H9 (cell line): Measurements from ENCODE around the gene NPAS3. TPM values are rescaled to one million over a fixed set of nuclear protein-coding genes. Genes with fewer than 3 reads are reported as not detected.

Source experiments
- DNase-seq: peaks from one replicate; pipeline ENCODE4 v3.0.0-alpha.2; 2017
- H2AFZ ChIP-seq: one replicate; pipeline ENCODE4 v1.6.1; 2013; ENCODE audit warnings: mild to moderate bottlenecking, low read length, control low read depth, moderate library complexity
- H2AK5ac ChIP-seq: 2 replicates; pipeline ENCODE4 v1.6.1; 2013; ENCODE audit warnings: low read length, control low read depth, mixed read lengths; ENCODE audit not compliant: insufficient read length
- H2BK120ac ChIP-seq: one replicate; pipeline ENCODE4 v1.6.1; 2013; ENCODE audit warnings: low read depth, mild to moderate bottlenecking, low read length, control low read depth, inconsistent platforms; ENCODE audit not compliant: poor library complexity, severe bottlenecking
- H2BK12ac ChIP-seq: 2 replicates; pipeline ENCODE4 v1.6.1; 2013; ENCODE audit warnings: low read length, control low read depth, mixed read lengths, low read depth; ENCODE audit not compliant: insufficient read length
- H2BK15ac ChIP-seq: 2 replicates; pipeline ENCODE4 v1.6.1; 2013; ENCODE audit warnings: low read depth, low read length, control low read depth
- H2BK20ac ChIP-seq: one replicate; pipeline ENCODE4 v1.6.1; 2013; ENCODE audit warnings: low read depth, mild to moderate bottlenecking, low read length, control low read depth, inconsistent platforms; ENCODE audit not compliant: poor library complexity, severe bottlenecking
- H2BK5ac ChIP-seq: 2 replicates; pipeline ENCODE4 v1.6.1; 2013; ENCODE audit warnings: low read length, control low read depth, mixed read lengths; ENCODE audit not compliant: insufficient read length
- H3K14ac ChIP-seq: 2 replicates; pipeline ENCODE4 v1.6.1; 2013; ENCODE audit warnings: low read length, control low read depth; ENCODE audit not compliant: insufficient read depth
- H3K18ac ChIP-seq: 2 replicates; pipeline ENCODE4 v1.6.1; 2013; ENCODE audit warnings: low read depth, mild to moderate bottlenecking, mixed read lengths, low read length, control low read depth; ENCODE audit not compliant: insufficient read length
- H3K23ac ChIP-seq: 2 replicates; pipeline ENCODE4 v1.6.1; 2013; ENCODE audit warnings: low read length, control low read depth, mixed read lengths, low read depth; ENCODE audit not compliant: insufficient read length
- H3K23me2 ChIP-seq: 2 replicates; pipeline ENCODE4 v1.6.1; 2013; ENCODE audit warnings: low read depth, mild to moderate bottlenecking, mixed read lengths, low read length, control low read depth; ENCODE audit not compliant: insufficient read length, poor library complexity, severe bottlenecking
- H3K27ac ChIP-seq: 2 replicates; pipeline ENCODE4 v1.5.1; 2013; ENCODE audit warnings: low read length, control low read depth, mixed read lengths, low read depth; ENCODE audit not compliant: insufficient read length
- H3K27me3 ChIP-seq: 2 replicates; pipeline ENCODE4 v1.6.1; 2013; ENCODE audit warnings: low read length, control low read depth, inconsistent platforms; ENCODE audit not compliant: insufficient read depth
- H3K4ac ChIP-seq: 2 replicates; pipeline ENCODE4 v1.6.1; 2013; ENCODE audit warnings: low read depth, mild to moderate bottlenecking, control low read depth, inconsistent platforms, low read length, moderate library complexity
- H3K4me1 ChIP-seq: 2 replicates; pipeline ENCODE4 v1.6.1; 2013; ENCODE audit warnings: low read length, control low read depth, inconsistent platforms; ENCODE audit not compliant: insufficient read depth
- H3K4me2 ChIP-seq: 2 replicates; pipeline ENCODE4 v1.6.1; 2013; ENCODE audit warnings: low read length, control low read depth, mixed read lengths; ENCODE audit not compliant: insufficient read length, insufficient read depth
- H3K56ac ChIP-seq: 2 replicates; pipeline ENCODE4 v1.6.1; 2013; ENCODE audit warnings: low read depth, mild to moderate bottlenecking, mixed read lengths, low read length, control low read depth; ENCODE audit not compliant: insufficient read length
- H3K79me1 ChIP-seq: 2 replicates; pipeline ENCODE4 v1.6.1; 2013; ENCODE audit warnings: low read depth, mild to moderate bottlenecking, moderate library complexity, low read length, control low read depth, inconsistent platforms; ENCODE audit not compliant: insufficient read depth, poor library complexity, severe bottlenecking
- H3K79me2 ChIP-seq: 2 replicates; pipeline ENCODE4 v1.6.1; 2013; ENCODE audit warnings: low read length, control low read depth, inconsistent platforms; ENCODE audit not compliant: insufficient read depth
- H3K9ac ChIP-seq: 2 replicates; pipeline ENCODE4 v1.6.1; 2013; ENCODE audit warnings: low read length, control low read depth, mixed read lengths; ENCODE audit not compliant: insufficient read length; ENCODE audit errors: extremely low read depth
- H3K9me3 ChIP-seq: one replicate; pipeline ENCODE4 v1.6.1; 2013; ENCODE audit warnings: low read depth, low read length, inconsistent platforms; ENCODE audit not compliant: control insufficient read depth
- H3T11ph ChIP-seq: one replicate; pipeline ENCODE4 v1.6.1; 2013; ENCODE audit warnings: mild to moderate bottlenecking, low read length, control low read depth, inconsistent platforms
- H4K20me1 ChIP-seq: one replicate; pipeline ENCODE4 v1.6.1; 2013; ENCODE audit not compliant: control insufficient read depth, insufficient read length, insufficient read depth
- H4K5ac ChIP-seq: 2 replicates; pipeline ENCODE4 v1.6.1; 2013; ENCODE audit warnings: low read depth, mild to moderate bottlenecking, mixed read lengths, low read length, control low read depth; ENCODE audit not compliant: insufficient read length
- H4K8ac ChIP-seq: replicated peaks from 2 replicates; pipeline ENCODE4 v1.6.1; 2013; ENCODE audit warnings: low read length, control low read depth, mixed read lengths, low read depth; ENCODE audit not compliant: insufficient read length
- H4K91ac ChIP-seq: 2 replicates; pipeline ENCODE4 v1.6.1; 2013; ENCODE audit warnings: low read depth, mild to moderate bottlenecking, moderate library complexity, mixed read lengths, low read length, control low read depth; ENCODE audit not compliant: insufficient read length
- H3K27ac Mint-ChIP-seq, 3 experiments: 2 replicates in 2 of 3; 3 replicates in 1 of 3; pipeline ENCODE4 v1.8.0; 2020 to 2021; ENCODE audit warnings: mixed read lengths in 3 of 3, mild to moderate bottlenecking in 1 of 3, moderate library complexity in 1 of 3
- H3K27me3 Mint-ChIP-seq: 2 replicates; pipeline ENCODE4 v1.8.0; 2021; ENCODE audit warnings: low read depth, mild to moderate bottlenecking, moderate library complexity, mixed read lengths
- H3K36me3 Mint-ChIP-seq, 3 experiments: 2 replicates in 2 of 3; 3 replicates in 1 of 3; pipeline ENCODE4 v1.8.0; 2020 to 2021; ENCODE audit warnings: low read depth in 3 of 3, mixed read lengths in 3 of 3; ENCODE audit not compliant: insufficient read depth in 1 of 3
- H3K4me1 Mint-ChIP-seq, 2 experiments: 2 replicates each; pipeline ENCODE4 v1.8.0; 2020; ENCODE audit warnings: mixed read lengths in 2 of 2
- H3K4me3 Mint-ChIP-seq, 2 experiments: 2 replicates in 1 of 2; 3 replicates in 1 of 2; pipeline ENCODE4 v1.8.0; 2020 to 2021; ENCODE audit warnings: mild to moderate bottlenecking in 2 of 2, mixed read lengths in 2 of 2, moderate library complexity in 1 of 2
- H3K9me3 Mint-ChIP-seq, 2 experiments: 2 replicates in 1 of 2; 3 replicates in 1 of 2; pipeline ENCODE4 v1.8.0; 2020; ENCODE audit warnings: mild to moderate bottlenecking in 2 of 2, mixed read lengths in 2 of 2, moderate library complexity in 1 of 2
- CTCF ChIP-seq: fragments of 200-600 bp; sonication (generic); conservative IDR thresholded peaks from 3 replicates; pipeline ENCODE4 v1.8.0; 2021; ENCODE audit warnings: antibody characterized with exemption, mild to moderate bottlenecking
- WGBS: extraction: QIAGEN DNeasy Blood & Tissue Kit; methylation state at CpG from one replicate; pipeline ENCODE4 v1.1.7; 2013; ENCODE audit warnings: missing lambda C conversion rate, low lambda C conversion rate, mixed read lengths; ENCODE audit not compliant: insufficient read length; ENCODE audit errors: extremely low coverage; 5-methylcytosine and 5-hydroxymethylcytosine counted together
- total RNA-seq: library from RNA; stranded (reverse); gene quantifications from 2 replicates; pipeline ENCODE4 v1.2.1, GENCODE V29; 2021

Gene NPAS3
- total RNA-seq, 1 experiment from 2014 or later = 0.17 TPM

- Histone ChIP-seq H3K23ac (no peak overlapping the region), H2BK20ac (no peak overlapping the region), H3T11ph (no peak overlapping the region), H3K9me3 (no peaks in the 10 kb centered on the region), H3K4me2 (no peak overlapping the region), H4K8ac (no peak overlapping the region), H3K18ac (no peak overlapping the region), H4K5ac (no peak overlapping the region), H2BK12ac (no peak overlapping the region), H2BK15ac (no peak overlapping the region), H4K91ac (no peak overlapping the region), H2AK5ac (no peak overlapping the region), H3K14ac (no peak overlapping the region), H3K9ac (no peak overlapping the region), H4K20me1 (no peaks in the 10 kb centered on the region), H3K27ac (no peak overlapping the region), H3K23me2 (no peaks in the 10 kb centered on the region), H3K79me1 (no peaks in the 10 kb centered on the region), H2BK5ac (no peak overlapping the region), H2BK120ac (no peak overlapping the region), H2AFZ (no peak overlapping the region), H3K79me2 (no peaks in the 10 kb centered on the region), H3K56ac (no peak overlapping the region), H3K4ac (no peak overlapping the region), H3K4me1 (peaks cover 2% of the 10 kb centered on the region; the same call in 1 of the 2 replicates), H3K27me3 (no peaks in the 10 kb centered on the region)
- Mint-ChIP-seq H3K9me3 (no peaks in the 10 kb centered on the region), H3K4me1 (peaks cover 35% of the 10 kb centered on the region in 2 experiments), H3K27me3 (no peaks in the 10 kb centered on the region; the same call in 1 of the 2 replicates), H3K4me3 (no peak overlapping the region), H3K36me3 (no peaks in the 10 kb centered on the region; a peak in 1 of 7 replicates), H3K27ac (no peak overlapping the region; a peak in 1 of 7 replicates)
- no CpG with 5 or more reads among the region's 5 CpGs for WGBS
- TF ChIP-seq CTCF = no peak
- DNase-seq = no peak
Observed at GRCh38 chr14:33851931-33852330, 913.3 kb downstream of the NPAS3 start.
